Neuronal stem cell (in vitro differentiated cells): ENCODE results near the gene GNAQ.

Experiments used
- DNase-seq: peaks from one replicate; pipeline ENCODE4 v3.0.0-alpha.2; 2013; ENCODE audit warnings: low spot score
- H2AFZ ChIP-seq: one replicate; pipeline ENCODE4 v1.6.1; 2013; ENCODE audit warnings: mild to moderate bottlenecking, low read length, inconsistent platforms
- H2AK5ac ChIP-seq: 2 replicates; pipeline ENCODE4 v1.6.1; 2013; ENCODE audit warnings: low read depth, mild to moderate bottlenecking, inconsistent platforms, low read length, moderate library complexity, mixed read lengths
- H2BK120ac ChIP-seq: 2 replicates; pipeline ENCODE4 v1.6.1; 2013; ENCODE audit warnings: low read depth, mild to moderate bottlenecking, inconsistent platforms, low read length, moderate library complexity, mixed read lengths
- H2BK12ac ChIP-seq: one replicate; pipeline ENCODE4 v1.6.1; 2013; ENCODE audit warnings: low read length, inconsistent platforms
- H2BK15ac ChIP-seq: 2 replicates; pipeline ENCODE4 v1.6.1; 2013; ENCODE audit warnings: mild to moderate bottlenecking, low read length, inconsistent platforms, mixed read lengths
- H2BK5ac ChIP-seq: one replicate; pipeline ENCODE4 v1.6.1; 2013; ENCODE audit warnings: inconsistent platforms, mild to moderate bottlenecking, low read length, moderate library complexity
- H3K14ac ChIP-seq: one replicate; pipeline ENCODE4 v1.6.1; 2013; ENCODE audit warnings: low read length, inconsistent platforms
- H3K18ac ChIP-seq: 2 replicates; pipeline ENCODE4 v1.6.1; 2013; ENCODE audit warnings: low read length, inconsistent platforms
- H3K23ac ChIP-seq: 2 replicates; pipeline ENCODE4 v1.6.1; 2013; ENCODE audit warnings: low read depth, mild to moderate bottlenecking, mixed read lengths, low read length, inconsistent platforms; ENCODE audit not compliant: poor library complexity
- H3K27ac ChIP-seq: replicated peaks from 3 replicates; pipeline ENCODE4 v1.5.1; 2013; ENCODE audit warnings: low read length, inconsistent platforms
- H3K27me3 ChIP-seq, 3 experiments: 2 replicates each; pipeline ENCODE4 v1.6.1; 2013; ENCODE audit warnings: low read length in 3 of 3, mild to moderate bottlenecking in 2 of 3, inconsistent platforms in 1 of 3, low read depth in 1 of 3, mixed read lengths in 1 of 3, moderate library complexity in 1 of 3; ENCODE audit not compliant: control insufficient read depth in 3 of 3, insufficient read depth in 3 of 3
- H3K36me3 ChIP-seq, 2 donors: replicated peaks in 1 of 2; 2 replicates each; pipeline ENCODE4 v1.6.1; 2013; ENCODE audit warnings: low read length in 2 of 2; ENCODE audit not compliant: control insufficient read depth in 2 of 2, insufficient read depth in 2 of 2
- H3K4ac ChIP-seq: 2 replicates; pipeline ENCODE4 v1.6.1; 2013; ENCODE audit warnings: inconsistent platforms, mild to moderate bottlenecking, low read length, moderate library complexity
- H3K4me1 ChIP-seq, 2 donors: 1 replicate in 1 of 2; 2 replicates in 1 of 2; pipeline ENCODE4 v1.6.1; 2013; ENCODE audit warnings: low read length in 2 of 2, low read depth in 1 of 2; ENCODE audit not compliant: control insufficient read depth in 2 of 2, insufficient read depth in 1 of 2
- H3K4me2 ChIP-seq: one replicate; pipeline ENCODE4 v1.6.1; 2013; ENCODE audit warnings: mild to moderate bottlenecking, low read length, inconsistent platforms; ENCODE audit not compliant: insufficient read depth, poor library complexity, severe bottlenecking
- H3K4me3 ChIP-seq, 2 donors: 2 replicates each; pipeline ENCODE4 v1.5.1; 2013; ENCODE audit warnings: low read length in 2 of 2, mild to moderate bottlenecking in 2 of 2, inconsistent platforms in 1 of 2, moderate library complexity in 1 of 2
- H3K79me1 ChIP-seq: one replicate; pipeline ENCODE4 v1.6.1; 2013; ENCODE audit warnings: low read depth, mild to moderate bottlenecking, inconsistent platforms, low read length, moderate library complexity
- H3K9ac ChIP-seq: one replicate; pipeline ENCODE4 v1.6.1; 2013; ENCODE audit warnings: mild to moderate bottlenecking, low read depth, low read length, inconsistent platforms; ENCODE audit not compliant: poor library complexity
- H3K9me3 ChIP-seq, 2 donors: replicated peaks in 1 of 2; 2 replicates each; pipeline versions ENCODE3 to v1.6.1; 2013; ENCODE audit warnings: low read length in 2 of 2, mild to moderate bottlenecking in 2 of 2, inconsistent platforms in 1 of 2, low read depth in 1 of 2, mixed read lengths in 1 of 2, moderate library complexity in 1 of 2; ENCODE audit not compliant: control insufficient read depth in 2 of 2, insufficient read depth in 1 of 2
- H4K8ac ChIP-seq: one replicate; pipeline ENCODE4 v1.6.1; 2013; ENCODE audit warnings: low read depth, mild to moderate bottlenecking, inconsistent platforms, low read length, moderate library complexity
- H4K91ac ChIP-seq: one replicate; pipeline ENCODE4 v1.6.1; 2013; ENCODE audit warnings: low read length, low read depth, mild to moderate bottlenecking, inconsistent platforms; ENCODE audit not compliant: poor library complexity
- WGBS, 2 donors: extraction: QIAGEN DNeasy Blood & Tissue Kit; methylation state at CpG; one replicate each; pipeline ENCODE4 v1.1.7; 2013; ENCODE audit warnings: missing lambda C conversion rate in 2 of 2, mixed read lengths in 1 of 2; ENCODE audit not compliant: insufficient read length in 2 of 2, insufficient replicate concordance in 1 of 2; ENCODE audit errors: extremely low coverage in 2 of 2; 5-methylcytosine and 5-hydroxymethylcytosine counted together

GNAQ gene

GRCh38 chr9:77667151-77667550, 364.5 kb downstream of the GNAQ start:
- no peaks in the 10 kb centered on the region for H3K79me1 ChIP-seq
- H4K91ac ChIP-seq: no peak overlapping the region
- H3K36me3 ChIP-seq: no peaks in the 10 kb centered on the region
- H3K27me3 ChIP-seq: peaks cover 0 to 2% (median 0%) of the 10 kb centered on the region in 3 experiments
- WGBS, 2 donors: no CpG with 5 or more reads among the region's 1 CpG
- H3K14ac ChIP-seq: no peak overlapping the region
- H2AFZ ChIP-seq: no peak overlapping the region
- no peak overlapping the region for H3K4me2 ChIP-seq
- H2AK5ac ChIP-seq: no peak overlapping the region
- H2BK15ac ChIP-seq: no peak overlapping the region
- no peak overlapping the region for H3K27ac ChIP-seq
- H3K9me3 ChIP-seq: no peaks in the 10 kb centered on the region
- no peak overlapping the region for H3K4me3 ChIP-seq
- H3K4ac ChIP-seq: no peak overlapping the region
- no peak for DNase-seq
- H3K4me1 ChIP-seq: no peaks in the 10 kb centered on the region
- H2BK5ac ChIP-seq: no peak overlapping the region
- H3K9ac ChIP-seq: no peak overlapping the region
- no peak overlapping the region for H2BK12ac ChIP-seq
- H3K18ac ChIP-seq: no peak overlapping the region
- no peak overlapping the region for H2BK120ac ChIP-seq
- H4K8ac ChIP-seq: no peak overlapping the region
- H3K23ac ChIP-seq: no peak overlapping the region
